Measurements from ENCODE around the gene TXNRD1.

TXNRD1 gene

GRCh38 chr12:104353012-104353981, 137.7 kb downstream of the TXNRD1 start:
- no peak for DNase-seq

DNA sequence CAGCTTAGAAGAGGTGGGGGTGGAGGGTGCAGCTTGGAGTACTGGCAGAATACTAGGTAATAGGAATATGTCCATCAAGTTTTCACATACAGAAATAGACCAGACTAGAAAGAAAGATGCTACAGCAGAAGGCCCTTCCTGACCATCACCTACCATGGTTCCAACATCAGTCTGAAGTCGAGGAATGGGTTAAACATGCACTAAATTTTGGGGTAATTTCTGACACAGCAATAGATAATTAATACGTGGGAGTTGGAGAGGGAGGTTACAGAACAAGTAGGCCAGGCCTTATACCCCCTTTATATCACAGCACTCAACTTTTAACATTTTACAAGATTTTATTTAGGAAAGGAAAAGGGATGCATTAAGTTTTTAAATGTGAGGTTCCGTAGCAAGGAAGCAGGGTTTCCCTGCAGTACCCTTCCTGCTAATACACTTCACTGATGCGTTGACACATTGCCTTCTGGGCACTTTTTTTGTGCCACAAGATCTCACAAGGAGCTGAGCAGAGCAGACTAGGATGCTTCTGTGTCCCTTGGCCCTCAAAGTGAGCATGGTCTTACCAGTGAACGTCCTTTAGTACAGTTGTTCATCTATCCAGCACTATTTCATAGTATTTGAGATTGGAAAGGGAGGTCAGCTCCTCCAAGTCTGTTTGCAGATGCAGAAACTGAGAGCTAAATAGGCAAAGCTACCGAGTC, 138.7 kb downstream of the TXNRD1 start:
- DNase-seq = no peak

DNA sequence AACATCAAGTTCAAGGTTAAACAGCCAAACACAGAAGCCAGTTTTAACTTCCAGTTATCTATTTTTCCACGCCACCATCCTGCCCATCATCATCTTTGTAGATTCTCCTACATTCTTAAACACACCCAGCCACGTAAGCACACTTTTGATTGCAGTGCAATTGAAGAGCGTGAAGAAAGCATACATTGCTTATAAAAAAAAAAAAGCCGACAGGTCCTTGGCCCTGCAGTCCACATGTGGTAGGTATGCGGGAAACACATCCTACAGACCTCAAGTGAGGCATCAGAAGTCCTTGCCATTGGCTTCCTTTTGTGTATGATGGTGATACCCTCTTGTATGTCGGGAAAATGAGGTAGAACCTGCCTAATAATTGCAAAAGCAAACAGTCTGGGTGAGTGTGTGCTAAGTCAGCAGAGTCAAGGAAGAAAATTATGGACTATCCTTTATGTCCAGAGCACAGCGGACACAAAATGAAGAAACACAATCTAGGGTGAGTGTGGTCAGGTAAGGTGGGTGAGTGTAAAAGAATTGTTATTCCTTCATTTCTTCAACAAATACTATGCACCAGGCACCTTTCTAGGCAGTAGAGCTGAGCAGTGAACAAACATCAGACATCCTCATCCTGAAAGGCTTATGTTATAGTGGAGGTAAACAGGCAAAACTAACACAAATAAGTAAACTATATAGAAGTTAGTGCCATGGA, 139.4 kb downstream of the TXNRD1 start:
- DNase-seq = no peak

DNA sequence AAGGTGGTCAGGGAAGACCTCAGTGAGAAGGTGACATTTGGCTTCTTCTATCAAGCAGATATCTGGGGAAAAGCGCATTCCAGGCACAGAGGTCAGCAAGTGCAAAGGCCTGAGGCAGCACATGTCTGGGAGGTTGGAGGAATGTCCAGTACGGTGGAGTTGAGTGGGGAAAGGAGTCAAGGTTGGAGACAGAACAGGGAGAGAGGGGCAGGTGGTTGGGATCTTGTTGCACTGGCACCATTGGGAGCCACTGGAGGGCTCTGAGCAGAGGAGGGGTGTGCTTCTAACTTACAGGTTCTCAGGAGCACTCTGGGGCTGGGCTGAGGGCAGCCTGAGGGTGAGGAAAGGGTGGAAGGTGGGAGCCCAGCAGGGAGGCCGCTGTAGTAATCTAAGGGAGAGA, 140.1 kb downstream of the TXNRD1 start:
- no peak for DNase-seq

DNA sequence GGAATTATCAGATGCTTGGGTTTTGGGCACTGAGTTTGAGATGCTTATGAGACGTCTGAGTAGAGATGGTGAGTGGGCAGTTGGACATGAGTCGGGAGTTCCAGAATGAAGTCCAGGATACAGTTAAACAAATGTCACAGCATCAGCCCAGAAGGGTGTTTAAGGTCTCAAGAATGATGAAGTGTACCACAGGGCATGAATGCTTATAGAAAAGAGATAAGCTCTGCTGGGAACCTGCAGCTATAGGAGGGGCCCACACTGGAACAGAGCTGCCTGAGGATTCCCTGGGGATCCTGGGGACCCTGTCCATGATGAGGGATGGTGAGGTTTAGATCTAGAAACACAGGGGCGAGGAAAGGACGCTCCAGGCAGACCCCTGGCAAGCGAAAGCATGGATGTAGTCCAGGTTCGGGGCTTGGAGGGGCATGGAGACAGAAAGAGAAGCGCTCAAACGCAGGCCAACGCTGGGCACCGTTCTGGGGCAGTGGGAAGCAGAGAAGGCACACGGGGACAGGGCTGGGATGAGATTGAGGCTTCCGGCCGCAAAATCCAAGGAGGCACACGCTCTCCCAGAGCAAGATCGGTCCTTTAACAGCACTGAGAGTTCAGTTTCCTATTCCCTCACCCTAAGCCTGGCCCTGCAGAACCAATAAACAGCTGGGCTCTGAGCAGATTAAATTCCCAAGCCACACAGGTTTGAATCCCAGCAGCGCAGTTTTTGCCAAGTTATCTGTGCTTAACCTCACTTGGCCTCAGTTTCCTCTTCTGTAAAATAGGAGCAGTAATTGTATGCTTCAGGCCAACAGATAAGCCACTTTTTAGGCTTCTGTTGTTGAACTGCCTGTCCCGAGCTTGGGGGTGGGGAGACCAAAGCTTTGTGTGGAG, 140.9 kb downstream of the TXNRD1 start:
- DNase-seq = no peak

DNA sequence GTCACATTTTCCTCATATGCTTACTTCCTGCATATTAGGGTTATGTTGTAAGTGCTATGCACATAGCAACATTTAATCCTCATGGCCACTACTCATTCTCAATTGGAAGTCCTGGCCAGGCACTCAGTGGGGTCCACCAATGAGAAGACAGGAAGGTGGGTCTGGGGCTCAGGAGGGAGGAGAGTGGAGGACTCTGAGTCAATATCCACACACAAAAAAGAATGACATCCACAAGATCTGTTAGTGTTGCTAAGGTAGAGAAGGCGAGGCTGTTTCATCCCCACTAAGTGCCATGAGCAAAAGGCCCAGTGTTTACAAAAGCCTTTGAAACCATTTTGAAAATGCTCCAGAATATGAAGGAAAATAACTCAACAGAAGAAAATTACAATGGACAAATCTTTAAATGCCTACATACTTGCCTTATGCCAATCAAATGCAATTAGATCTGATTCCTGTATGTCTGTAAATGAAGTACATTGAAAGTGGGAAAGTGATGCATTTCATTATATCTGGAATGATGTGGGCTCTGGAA, 141.9 kb downstream of the TXNRD1 start:
- DNase-seq = no peak

DNA sequence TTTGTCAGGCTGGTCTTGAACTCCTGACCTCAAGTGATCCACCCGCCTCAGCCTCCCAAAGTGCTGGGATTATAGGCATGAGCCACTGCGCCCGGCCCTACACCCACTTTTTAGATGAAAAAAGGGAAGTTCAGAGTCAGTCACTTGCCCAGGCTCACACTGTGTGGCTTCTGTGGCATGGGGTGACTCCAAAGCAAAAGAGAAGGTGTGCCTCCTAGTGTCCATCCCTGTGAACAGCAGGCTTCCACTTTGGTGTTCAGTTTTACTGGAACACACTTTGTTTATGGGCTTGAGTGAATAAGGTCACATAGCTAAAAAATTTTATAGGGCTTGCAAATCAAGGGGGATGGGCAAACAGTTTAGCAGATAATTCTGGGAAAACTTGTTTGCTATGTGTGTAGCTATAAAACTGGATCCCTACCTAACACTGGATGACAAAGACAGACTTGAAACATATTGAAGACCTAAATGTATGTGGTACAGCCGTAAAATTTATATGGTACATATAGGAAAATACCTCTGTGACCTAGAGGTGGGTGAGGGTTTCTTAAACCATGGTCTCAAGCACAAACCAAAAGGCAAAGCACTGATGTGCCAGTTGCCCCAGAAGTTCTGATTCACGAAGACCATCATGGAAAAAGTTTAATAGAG, 142.9 kb downstream of the TXNRD1 start:
- no peak for DNase-seq

GRCh38 chr12:104359216-104359615, 143.6 kb downstream of the TXNRD1 start:
- no peak for DNase-seq

DNA sequence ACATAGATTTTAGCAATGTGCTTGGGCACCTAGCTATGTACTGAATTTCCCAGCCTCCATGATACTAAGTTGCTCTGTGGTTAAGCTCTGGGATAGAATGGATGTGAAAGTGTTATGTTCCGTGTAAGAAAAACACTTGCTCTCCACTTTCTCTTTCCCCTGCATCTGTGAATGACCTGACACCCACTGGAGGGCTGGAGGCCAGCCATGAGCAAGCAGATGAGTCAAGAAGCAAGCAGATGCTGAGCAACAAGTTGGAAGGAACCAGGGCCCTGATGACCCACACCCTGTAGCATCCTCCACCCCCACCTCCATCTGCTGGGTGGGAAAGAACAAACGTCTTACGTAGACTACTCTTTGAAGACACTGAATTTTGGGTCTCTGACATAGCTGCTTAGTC, 144.6 kb downstream of the TXNRD1 start:
- no peak for DNase-seq

GRCh38 chr12:104360983-104361707, 145.6 kb downstream of the TXNRD1 start:
- DNase-seq = no peak

- no peak for DNase-seq
Measured at GRCh38 chr12:104365921-104366410, 150.4 kb downstream of the TXNRD1 start.

DNA sequence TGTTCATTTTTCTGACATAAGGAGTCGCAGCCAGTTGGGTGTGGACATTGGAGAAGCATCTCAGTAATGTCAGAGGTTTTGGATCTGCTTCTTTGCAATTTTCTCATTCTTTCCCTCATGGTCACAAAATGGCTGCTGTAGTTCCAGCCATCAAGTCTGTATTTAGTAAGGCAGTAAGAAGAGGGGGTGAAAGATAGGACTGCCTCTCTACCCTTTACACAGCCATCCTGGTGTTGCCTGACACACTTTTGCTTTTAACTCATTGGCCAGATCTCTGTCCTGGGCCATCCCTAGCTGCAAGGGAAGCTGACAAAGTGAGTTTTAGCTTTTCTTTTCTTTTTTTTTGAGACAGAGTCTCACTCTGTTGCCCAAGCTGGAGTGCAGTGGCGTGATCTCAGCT, 154.1 kb downstream of the TXNRD1 start:
- DNase-seq = no peak

- no peak for DNase-seq
Measured at GRCh38 chr12:104371043-104371870, 155.7 kb downstream of the TXNRD1 start.

- DNase-seq = no peak
Measured at GRCh38 chr12:104372061-104372720, 156.6 kb downstream of the TXNRD1 start.

DNA sequence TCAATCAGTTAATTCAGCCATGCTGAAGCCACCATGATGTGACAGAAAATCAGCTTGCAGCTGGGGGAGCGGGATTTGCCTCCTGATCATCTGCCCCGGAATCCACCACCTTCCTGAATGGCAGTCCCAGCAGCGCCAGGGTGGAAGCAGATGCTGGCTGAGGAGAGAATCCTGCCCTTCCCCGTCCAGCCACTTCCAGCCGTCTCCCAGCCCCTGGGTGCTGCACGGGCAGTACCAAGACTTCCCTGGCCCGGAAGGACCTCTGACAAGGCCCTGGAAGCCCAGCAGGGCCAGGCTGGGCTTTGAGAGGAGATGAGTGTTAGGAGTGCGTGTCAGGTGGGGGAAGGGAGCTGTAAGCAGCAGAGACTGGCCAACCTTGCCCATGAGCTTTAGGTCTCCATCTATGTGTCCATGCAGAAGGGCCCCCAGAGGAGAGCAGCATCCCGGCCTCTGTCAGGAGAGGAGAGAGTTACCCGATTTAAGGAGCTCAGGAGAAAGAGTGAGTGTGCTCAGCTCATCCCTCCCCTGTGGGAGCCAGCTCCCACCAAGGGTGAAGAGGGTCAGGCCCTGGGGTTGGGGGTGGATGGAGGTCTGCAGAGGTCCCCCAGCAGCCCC, 157.2 kb downstream of the TXNRD1 start:
- no peak for DNase-seq

- DNase-seq = no peak
Measured at GRCh38 chr12:104374071-104374470, 158.5 kb downstream of the TXNRD1 start.

DNA sequence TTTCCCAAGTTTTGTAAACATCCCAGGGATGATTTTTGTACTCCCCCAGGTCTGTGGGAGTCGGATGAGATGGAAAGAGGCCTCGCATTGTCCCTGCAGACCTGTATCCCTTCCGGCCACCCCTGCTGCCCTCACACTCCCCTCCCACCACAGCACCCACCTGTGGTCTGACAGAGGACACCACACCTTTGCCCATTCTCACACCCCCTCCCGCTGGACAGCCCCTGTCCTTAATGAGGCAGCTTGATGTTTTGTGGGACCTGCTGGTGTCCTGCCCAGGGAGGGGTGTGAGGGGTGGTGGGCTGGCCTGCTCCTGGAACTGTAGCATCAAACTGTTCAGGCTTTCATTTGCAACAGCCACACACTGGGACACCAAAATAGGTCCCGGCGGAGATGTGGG, 159.2 kb downstream of the TXNRD1 start:
- no peak for DNase-seq

DNA sequence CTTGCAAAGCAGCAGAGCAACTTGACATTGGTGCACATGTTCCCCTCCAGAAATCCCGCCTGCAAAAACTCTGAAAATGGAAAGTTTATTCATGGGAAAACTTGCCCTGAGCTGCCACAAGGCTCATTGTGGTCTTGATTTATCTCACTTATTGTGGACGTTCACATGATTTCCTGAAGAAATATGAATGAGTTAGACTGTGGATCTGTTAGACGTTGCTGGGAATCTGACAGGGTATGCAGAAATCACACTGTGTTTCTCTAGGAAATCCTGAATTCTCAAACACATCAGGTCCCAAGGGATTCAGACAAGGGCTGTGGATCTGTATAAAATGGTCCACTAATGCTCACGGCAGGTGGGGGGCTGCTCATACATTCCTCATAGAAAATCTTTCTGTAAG, 160.2 kb downstream of the TXNRD1 start:
- DNase-seq = no peak
